ENCODE measurements around the gene TMEM51. TPM values are rescaled to one million over a fixed set of nuclear protein-coding genes. Genes with fewer than 3 reads are reported as not detected.

TMEM51 gene
- total and polyA plus RNA-seq, 9 of the 15 experiments (the other 6 are each of a cell fraction or from before 2014, with no cell fraction given), result 0.06 to 1.4 (median 0.58) TPM

- TF ChIP-seq JUN (IDR thresholded peaks at IDR 0.05; ENCODE audit: borderline replicate concordance, low read depth, low read length), result peak; percentile 48; the same call in 1 of the 2 replicates
- TF ChIP-seq JUN (CRISPR knock-in tag; IDR thresholded peaks at IDR 0.05; ENCODE audit: borderline replicate concordance), result no peak
- peak; percentile 94 for TF ChIP-seq RFX1 (IDR thresholded peaks at IDR 0.05)
- no peak for TF ChIP-seq BRCA1 (IDR thresholded peaks at IDR 0.05)
- TF ChIP-seq BRCA1 (CRISPR knock-in tag; IDR thresholded peaks at IDR 0.05), result no peak
- TF ChIP-seq CUX1 (CRISPR knock-in tag; IDR thresholded peaks at IDR 0.05), result 0 out of 2 replicates have a peak, but pooled peaks have one; percentile 34
- peak in 1 of 2 experiments; percentile 71; a peak in 2 of 4 replicates for TF ChIP-seq ZNF639 (CRISPR knock-in tag; conservative IDR thresholded peaks at IDR 0.05 in 1 of 2, IDR thresholded peaks at IDR 0.05 in 1 of 2)
- TF ChIP-seq NR2C1 (IDR thresholded peaks at IDR 0.05), result peak; percentile 64
- TF ChIP-seq NR2C1 (tag; IDR thresholded peaks at IDR 0.05), result peak; percentile 91
- no peak for TF ChIP-seq DDX20 (tag; IDR thresholded peaks at IDR 0.05; ENCODE audit: low read depth)
- TF ChIP-seq CTBP1 (IDR thresholded peaks at IDR 0.05; ENCODE audit: borderline replicate concordance), result peak; percentile 66; the same call in 1 of the 2 replicates
- TF ChIP-seq HMBOX1 (IDR thresholded peaks at IDR 0.05), result peak; percentile 79
- TF ChIP-seq E2F6 (IDR thresholded peaks at IDR 0.05; ENCODE audit: borderline replicate concordance in 1 of 2, extremely low read depth in 1 of 2, insufficient read depth in 1 of 2, insufficient read length in 1 of 2, low read depth in 1 of 2, low read length in 1 of 2, poor library complexity in 1 of 2, severe bottlenecking in 1 of 2), result peak in 1 of 2 experiments; percentile 29
- TF ChIP-seq CBFA2T3 (IDR thresholded peaks at IDR 0.05), result peak; percentile 24
- TF ChIP-seq ETV1 (tag; conservative IDR thresholded peaks at IDR 0.05; ENCODE audit: low read depth), result peak; percentile 94
- peak; percentile 66 for TF ChIP-seq ZNF75A (CRISPR knock-in tag; IDR thresholded peaks at IDR 0.05)
- TF ChIP-seq ZNF197 (CRISPR knock-in tag; IDR thresholded peaks at IDR 0.05; ENCODE audit: low read depth), result 0 out of 2 replicates have a peak, but pooled peaks have one; percentile 26
- TF ChIP-seq MEF2D (tag; conservative IDR thresholded peaks at IDR 0.05; ENCODE audit: low read depth), result no peak
Measured at GRCh38 chr1:15218287-15219279, 65.0 kb downstream of the TMEM51 start (continued).
